ENCODE data around the gene IFT81. TPM values are rescaled to one million over a fixed set of nuclear protein-coding genes. Genes with fewer than 3 reads are reported as not detected.

Gene IFT81
- total and polyA plus RNA-seq, 2 donors (not counting 1 experiment from before 2014, with no cell fraction given): 0.43 to 6.8 TPM

GRCh38 chr12:110228756-110229155 is 104.6 kb downstream of the IFT81 start:
- Histone ChIP-seq H3K4me2 (replicated peaks; ENCODE audit: low read depth, low read length, poor library complexity, severe bottlenecking) (no peak overlapping the region), H3K4me3 (ENCODE audit: control extremely low read depth in 1 of 5, extremely low read depth in 1 of 5, insufficient read depth in 1 of 5, low read depth in 2 of 5, low read length in 4 of 5) (no peak overlapping the region), H3K4me1 (ENCODE audit: control insufficient read depth in 2 of 2, insufficient read depth in 2 of 2, low read length in 2 of 2) (no peaks in the 10 kb centered on the region), H4K20me1 (ENCODE audit: control insufficient read depth, insufficient read depth, low read length, poor library complexity, severe bottlenecking) (no peaks in the 10 kb centered on the region), H3K9ac (ENCODE audit: low read length) (no peak overlapping the region), H3K36me3 (replicated peaks in 1 of 2; ENCODE audit: control extremely low read depth in 1 of 2, control insufficient read depth in 1 of 2, extremely low read depth in 1 of 2, insufficient read depth in 2 of 2, low read length in 1 of 2) (no peaks in the 10 kb centered on the region), H3K9me3 (ENCODE audit: control extremely low read depth in 1 of 3, control insufficient read depth in 2 of 3, insufficient read depth in 1 of 3, low read length in 2 of 3) (no peaks in the 10 kb centered on the region), H2AFZ (ENCODE audit: insufficient read depth, low read depth, low read length, poor library complexity, severe bottlenecking) (no peak overlapping the region), H3K27ac (ENCODE audit: low read length in 2 of 2) (no peak overlapping the region), H3K27me3 (replicated peaks in 1 of 4; ENCODE audit: control extremely low read depth in 1 of 4, control insufficient read depth in 3 of 4, insufficient read depth in 4 of 4, low read length in 3 of 4) (no peaks in the 10 kb centered on the region), H3K79me2 (ENCODE audit: control insufficient read depth, insufficient read depth, low read length) (no peaks in the 10 kb centered on the region)
- intact Hi-C loops (cut with micrococcal nuclease): no loop called here
- TF ChIP-seq CTCF (IDR thresholded peaks at IDR 0.05) (no peak), EZH2 (IDR thresholded peaks at IDR 0.05; ENCODE audit: borderline replicate concordance, insufficient read depth, low read depth, low read length, poor library complexity, severe bottlenecking) (no peak)
- no peak overlapping the region for H3K4me3 Mint-ChIP-seq
- no peaks in the 10 kb centered on the region for H3K9me3 Mint-ChIP-seq (ENCODE audit: insufficient read depth)
- CTCF ChIA-PET: no interaction called here
- POLR2A ChIA-PET: no interaction called here
- WGBS (ENCODE audit: insufficient coverage): no CpG with 5 or more reads among the region's 1 CpG
- DNase-seq: no peak
- no peak for ATAC-seq (ENCODE audit: low read depth)
- no peak overlapping the region for H3K27ac Mint-ChIP-seq
- no peaks in the 10 kb centered on the region for H3K27me3 Mint-ChIP-seq
- H3K4me1 Mint-ChIP-seq: no peaks in the 10 kb centered on the region

GRCh38 chr12:110229409-110229808 is 105.3 kb downstream of the IFT81 start:
- H4K20me1 ChIP-seq (ENCODE audit: control insufficient read depth, insufficient read depth, low read length, poor library complexity, severe bottlenecking): no peaks in the 10 kb centered on the region
- H2AFZ ChIP-seq (ENCODE audit: insufficient read depth, low read depth, low read length, poor library complexity, severe bottlenecking): no peak overlapping the region
- Mint-ChIP-seq H3K27me3 (no peaks in the 10 kb centered on the region), H3K27ac (no peak overlapping the region), H3K9me3 (ENCODE audit: insufficient read depth) (no peaks in the 10 kb centered on the region), H3K4me3 (no peak overlapping the region), H3K4me1 (no peaks in the 10 kb centered on the region)
- H3K9me3 ChIP-seq (ENCODE audit: control extremely low read depth in 1 of 3, control insufficient read depth in 2 of 3, insufficient read depth in 1 of 3, low read length in 2 of 3): no peaks in the 10 kb centered on the region
- H3K36me3 ChIP-seq (replicated peaks in 1 of 2; ENCODE audit: control extremely low read depth in 1 of 2, control insufficient read depth in 1 of 2, extremely low read depth in 1 of 2, insufficient read depth in 2 of 2, low read length in 1 of 2): no peaks in the 10 kb centered on the region
- no peaks in the 10 kb centered on the region for H3K79me2 ChIP-seq (ENCODE audit: control insufficient read depth, insufficient read depth, low read length)
- no peak overlapping the region for H3K9ac ChIP-seq (ENCODE audit: low read length)
- ATAC-seq (ENCODE audit: low read depth) (no peak), DNase-seq (no peak)
- no peak overlapping the region for H3K27ac ChIP-seq (ENCODE audit: low read length in 2 of 2)
- no peak overlapping the region for H3K4me3 ChIP-seq (ENCODE audit: control extremely low read depth in 1 of 5, extremely low read depth in 1 of 5, insufficient read depth in 1 of 5, low read depth in 2 of 5, low read length in 4 of 5)
- 95% methylated on average over 3 of the region's 4 CpGs for WGBS (ENCODE audit: insufficient coverage)
- no peaks in the 10 kb centered on the region for H3K27me3 ChIP-seq (replicated peaks in 1 of 4; ENCODE audit: control extremely low read depth in 1 of 4, control insufficient read depth in 3 of 4, insufficient read depth in 4 of 4, low read length in 3 of 4)
- POLR2A ChIA-PET: no interaction called here
- TF ChIP-seq CTCF (IDR thresholded peaks at IDR 0.05) (no peak), EZH2 (IDR thresholded peaks at IDR 0.05; ENCODE audit: borderline replicate concordance, insufficient read depth, low read depth, low read length, poor library complexity, severe bottlenecking) (no peak)
- CTCF ChIA-PET: no interaction called here
- no peak overlapping the region for H3K4me2 ChIP-seq (replicated peaks; ENCODE audit: low read depth, low read length, poor library complexity, severe bottlenecking)
- intact Hi-C loops (cut with micrococcal nuclease): no loop called here
- no peaks in the 10 kb centered on the region for H3K4me1 ChIP-seq (ENCODE audit: control insufficient read depth in 2 of 2, insufficient read depth in 2 of 2, low read length in 2 of 2)

Data from B cell (primary cell).